ENCODE measurements around the gene NUAK1.

NUAK1 gene

DNA sequence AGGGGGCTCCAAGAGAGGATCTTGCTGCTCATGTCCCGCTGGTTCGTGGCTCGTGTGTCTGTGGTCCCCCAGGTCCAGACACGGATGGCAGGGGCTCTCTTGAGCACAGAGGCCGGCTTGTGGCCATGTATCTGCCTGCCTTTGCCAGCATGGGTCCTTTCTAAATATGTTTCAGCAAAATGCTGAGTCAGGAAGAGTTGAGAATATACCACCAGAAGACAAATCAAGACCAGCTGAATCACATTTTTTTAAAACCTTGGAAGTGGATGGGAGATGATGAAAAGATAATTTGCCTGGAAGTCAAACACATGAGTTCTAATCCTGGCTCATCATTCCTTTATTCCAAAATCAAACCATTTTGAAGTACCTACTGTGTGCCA lies 58.0 kb downstream of the NUAK1 start:
- no peak for DNase-seq

DNA sequence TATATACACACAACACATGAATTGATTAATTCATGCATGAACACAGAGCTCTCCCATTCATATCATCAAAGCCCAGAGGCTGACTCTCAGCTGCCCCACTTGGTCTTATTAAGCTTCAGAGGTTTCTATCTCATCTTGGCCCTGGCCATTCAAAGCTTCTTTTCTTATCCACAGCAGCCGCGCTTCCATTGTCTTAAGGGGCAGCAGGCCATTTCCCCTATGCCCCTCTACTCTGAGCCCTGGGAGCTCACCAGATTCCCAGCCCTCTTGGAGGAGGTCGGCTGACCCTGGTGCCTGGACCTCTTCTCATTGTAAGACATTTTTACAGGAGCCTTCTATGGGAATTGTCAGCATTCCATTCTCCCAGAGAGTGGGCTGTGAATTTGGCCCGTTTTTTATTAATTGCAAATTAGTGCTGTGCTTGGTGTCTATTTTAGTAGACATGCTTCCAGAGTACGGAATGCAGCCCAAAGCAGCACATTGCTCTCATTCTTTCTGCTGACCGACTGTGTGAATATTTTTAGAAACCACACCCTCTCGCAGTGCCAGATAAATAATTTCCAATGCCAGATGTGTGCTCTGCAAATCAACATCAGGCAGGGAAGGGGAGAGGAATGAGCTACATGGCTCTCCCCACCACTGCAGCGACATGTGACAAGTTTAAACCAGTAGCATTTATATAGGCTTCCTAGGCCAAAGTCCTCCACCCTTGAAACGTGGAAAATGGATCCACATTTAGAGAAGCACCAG lies 58.5 kb downstream of the NUAK1 start:
- DNase-seq = no peak

DNA sequence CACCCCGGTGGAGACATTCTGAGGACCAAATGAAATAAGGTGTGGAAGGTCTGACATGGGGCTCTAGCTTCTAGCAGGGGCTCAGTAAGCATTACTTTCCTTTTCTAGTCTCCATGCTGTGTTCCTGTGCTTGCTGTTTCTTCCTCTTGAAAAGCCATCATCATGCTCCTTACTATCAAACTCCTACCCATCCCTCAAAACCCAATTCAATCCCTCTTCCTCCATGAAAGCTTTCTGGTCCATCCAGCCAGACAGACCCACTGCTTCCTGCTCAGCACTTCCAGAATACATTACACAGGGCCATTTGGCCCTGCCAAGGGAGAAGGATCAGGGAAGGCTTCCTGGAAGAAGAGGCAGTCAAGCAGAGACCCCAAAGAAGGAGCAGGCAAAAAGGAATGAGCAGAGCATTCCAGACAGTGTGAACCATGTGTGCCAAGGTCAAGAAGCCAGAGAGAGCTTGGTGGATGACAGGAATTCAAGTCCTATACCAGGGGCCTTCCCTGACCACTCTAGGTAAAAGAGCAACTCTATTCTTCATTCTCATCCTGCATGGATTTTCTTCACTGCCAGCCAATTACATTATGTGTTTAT lies 59.5 kb downstream of the NUAK1 start:
- no peak for DNase-seq

DNA sequence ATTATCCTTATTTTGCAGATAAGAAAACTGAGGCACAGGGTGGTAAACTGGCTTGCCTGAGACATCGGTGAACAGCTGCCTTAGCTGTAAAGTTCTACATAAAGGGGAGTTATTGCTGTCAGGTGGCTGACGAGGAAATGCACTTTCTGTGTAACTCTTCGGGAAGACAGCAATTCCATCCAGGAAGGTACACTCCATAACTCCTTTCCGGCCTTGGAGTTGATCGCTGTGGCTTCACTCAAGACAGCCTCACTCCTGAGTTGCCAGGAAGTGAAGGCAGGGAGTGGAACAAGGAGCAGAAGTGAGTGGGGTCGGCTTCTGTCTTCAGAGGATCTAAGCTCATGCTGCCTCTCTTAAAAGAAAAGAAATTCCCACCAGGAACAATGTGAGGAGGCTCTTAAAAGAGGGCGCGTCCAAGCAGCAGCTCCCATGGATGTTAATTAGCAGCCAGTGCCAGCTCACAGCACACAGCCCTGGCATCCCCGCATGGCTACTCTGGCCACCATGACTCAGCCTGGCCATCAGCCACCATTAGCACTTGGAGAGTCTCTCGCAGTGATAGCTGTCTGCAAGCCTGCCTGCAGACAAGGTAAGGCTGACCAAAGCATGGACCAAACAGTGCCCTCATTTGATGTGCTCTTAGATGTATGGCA lies 60.3 kb downstream of the NUAK1 start:
- no peak for DNase-seq

DNA sequence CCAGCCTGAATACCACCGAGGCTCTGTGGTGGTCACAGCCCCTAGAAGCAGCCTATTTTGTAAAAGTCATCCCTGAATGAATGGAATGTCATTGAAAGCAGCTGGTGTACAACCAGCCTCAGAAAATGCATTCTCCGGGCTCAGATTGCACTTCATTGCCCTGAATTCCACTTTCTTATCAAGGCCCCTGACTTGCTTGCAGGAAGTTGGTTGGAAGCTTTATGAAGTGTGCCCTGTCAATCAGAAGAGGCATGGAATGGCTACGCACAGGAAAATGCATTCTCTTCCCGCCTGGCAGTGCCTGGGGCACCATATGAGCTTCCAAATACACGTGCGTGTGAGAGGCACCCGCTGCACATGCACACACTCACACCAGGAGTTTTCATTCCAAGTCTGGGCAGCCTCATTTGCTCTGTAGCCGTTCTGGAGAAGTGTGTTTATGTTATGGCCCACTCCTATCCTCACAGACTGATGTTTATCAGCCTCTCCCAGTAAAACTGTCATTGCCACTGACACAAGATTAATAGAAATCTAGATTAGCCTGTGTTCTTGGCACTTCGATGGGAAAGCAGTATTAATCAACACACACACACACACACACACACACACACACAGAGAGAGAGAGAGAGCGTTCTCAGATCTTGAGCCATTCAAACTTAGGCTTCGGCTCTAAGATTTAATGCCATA lies 63.9 kb downstream of the NUAK1 start:
- DNase-seq = no peak

DNA sequence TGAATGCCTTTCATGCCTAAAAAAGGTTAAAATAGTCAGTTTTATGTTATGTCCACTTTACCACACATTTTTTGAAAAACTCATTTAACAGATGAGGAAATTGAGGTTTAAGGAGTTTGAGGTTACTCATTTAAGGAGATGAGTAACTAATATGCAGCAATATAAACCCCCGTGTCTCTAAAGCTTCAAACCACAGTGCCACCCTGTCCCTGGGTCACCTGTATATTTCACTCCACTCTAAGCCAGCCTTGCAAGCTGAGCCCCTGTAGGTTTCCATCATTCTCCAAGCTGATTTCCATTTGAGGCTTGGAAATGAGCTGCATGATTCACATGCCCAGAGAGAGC lies 64.4 kb downstream of the NUAK1 start:
- no peak for DNase-seq

DNA sequence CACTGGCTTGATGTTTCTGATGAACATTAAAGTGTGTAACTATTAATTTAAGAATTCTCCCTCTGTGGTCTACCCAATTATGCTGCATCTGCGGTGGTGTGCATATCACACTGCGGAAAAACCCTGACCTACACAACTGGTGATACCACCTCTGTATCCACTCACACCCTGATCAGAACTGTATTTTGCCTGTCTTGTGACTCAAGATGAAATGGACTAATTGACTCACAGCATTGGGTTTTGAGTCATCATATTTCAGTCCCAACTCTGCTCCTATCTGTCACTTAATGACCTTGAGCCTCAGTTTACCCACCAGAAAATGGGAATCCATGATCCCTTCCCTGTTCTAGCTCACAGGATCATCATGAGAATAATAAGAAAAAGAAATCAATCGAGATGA lies 65.6 kb downstream of the NUAK1 start:
- DNase-seq = peak in 1 of 5 experiments; percentile 51

DNA sequence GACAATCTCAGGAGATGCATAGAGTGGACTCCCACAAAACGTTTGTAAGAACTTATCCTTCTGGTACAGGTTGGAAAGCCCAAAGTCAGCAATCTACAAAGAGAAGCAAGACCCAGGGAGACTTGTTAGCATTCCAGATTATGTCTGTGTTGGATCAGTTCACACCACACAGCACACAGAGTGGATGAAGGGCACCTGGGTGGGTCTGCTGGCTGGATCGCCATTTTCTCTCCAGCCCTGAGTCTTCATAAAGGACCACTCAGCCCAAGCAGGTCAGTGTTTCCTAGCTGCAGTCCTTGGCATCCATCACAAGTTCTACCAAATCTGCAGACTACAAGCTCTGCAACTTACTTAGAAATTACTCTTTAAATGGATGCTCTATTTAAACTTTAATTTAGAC lies 66.0 kb downstream of the NUAK1 start:
- no peak for DNase-seq

DNA sequence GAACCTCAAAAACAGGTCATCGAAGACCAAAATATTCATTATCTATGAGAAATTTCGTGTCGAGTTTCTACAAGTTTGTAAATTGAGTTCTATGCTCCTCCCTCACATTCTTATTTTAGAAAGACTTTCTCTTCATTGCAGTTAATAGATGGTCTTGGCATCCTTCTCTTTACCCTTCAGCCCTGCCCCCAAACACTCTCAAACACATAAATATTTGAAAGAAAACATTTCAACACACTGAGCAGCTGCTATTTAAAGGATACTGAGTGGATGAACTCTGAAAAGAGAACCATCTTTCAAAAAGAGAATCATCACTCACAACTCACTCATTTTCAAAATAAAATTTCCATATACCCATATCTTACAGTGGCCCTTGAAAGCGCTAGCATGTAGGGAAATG lies 67.1 kb downstream of the NUAK1 start:
- DNase-seq = no peak

DNA sequence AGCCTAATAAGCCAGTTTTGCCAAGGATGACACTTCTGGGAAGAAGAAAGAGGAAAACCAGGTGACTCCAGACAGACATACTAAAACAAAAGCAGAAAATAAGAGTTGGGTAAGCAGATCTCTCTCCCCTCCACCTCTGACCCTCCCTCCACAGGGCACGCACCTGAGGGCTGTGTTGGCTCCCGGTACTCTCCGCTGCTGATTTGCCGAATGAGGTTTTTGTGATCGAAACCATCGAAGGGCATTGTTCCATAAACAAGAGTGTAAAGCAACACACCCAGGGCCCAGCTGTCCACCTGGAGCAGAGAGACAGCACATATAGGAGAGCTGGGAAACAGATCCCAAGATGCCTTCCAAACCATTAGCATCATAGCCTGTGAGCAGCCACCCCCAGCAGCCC lies 68.1 kb downstream of the NUAK1 start:
- no peak for DNase-seq

DNA sequence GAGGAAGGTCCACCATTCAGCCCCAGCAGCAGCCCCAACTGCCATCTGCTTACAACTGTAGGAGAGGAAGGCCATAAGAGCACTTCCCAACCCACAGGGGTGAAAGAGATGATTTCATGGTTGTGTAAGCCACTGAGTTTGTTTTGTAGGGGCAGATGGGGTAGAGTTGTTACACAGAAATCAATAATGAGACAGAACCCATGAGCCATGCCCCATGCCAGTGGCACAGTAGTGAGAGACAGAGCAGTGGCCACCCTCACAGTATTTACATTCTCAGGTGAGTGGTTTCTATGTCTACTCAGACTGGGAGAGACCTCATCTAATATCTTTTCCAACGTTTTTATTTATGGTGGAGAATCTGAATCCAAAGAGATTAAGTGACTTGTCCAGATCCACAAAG lies 68.6 kb downstream of the NUAK1 start:
- DNase-seq = no peak

DNA sequence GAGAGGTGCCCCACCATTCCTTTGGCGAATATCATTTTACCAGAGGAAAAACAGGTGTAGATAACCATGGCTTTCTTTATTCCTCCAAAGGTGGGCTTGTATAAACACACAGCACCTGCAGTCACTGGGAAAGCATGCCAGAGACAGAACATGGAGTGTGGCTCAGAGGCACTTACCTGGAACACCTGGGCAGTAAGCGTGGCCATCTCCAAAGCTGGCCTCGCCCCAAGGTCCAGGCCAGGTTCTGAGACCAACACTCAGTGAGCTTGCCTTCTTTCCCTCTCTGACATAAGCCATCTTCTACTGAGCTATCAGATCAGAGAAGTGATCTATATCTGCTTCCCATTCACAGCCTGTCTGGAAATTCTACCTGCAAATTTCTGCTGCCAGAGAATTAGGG lies 70.5 kb downstream of the NUAK1 start:
- no peak for DNase-seq

DNA sequence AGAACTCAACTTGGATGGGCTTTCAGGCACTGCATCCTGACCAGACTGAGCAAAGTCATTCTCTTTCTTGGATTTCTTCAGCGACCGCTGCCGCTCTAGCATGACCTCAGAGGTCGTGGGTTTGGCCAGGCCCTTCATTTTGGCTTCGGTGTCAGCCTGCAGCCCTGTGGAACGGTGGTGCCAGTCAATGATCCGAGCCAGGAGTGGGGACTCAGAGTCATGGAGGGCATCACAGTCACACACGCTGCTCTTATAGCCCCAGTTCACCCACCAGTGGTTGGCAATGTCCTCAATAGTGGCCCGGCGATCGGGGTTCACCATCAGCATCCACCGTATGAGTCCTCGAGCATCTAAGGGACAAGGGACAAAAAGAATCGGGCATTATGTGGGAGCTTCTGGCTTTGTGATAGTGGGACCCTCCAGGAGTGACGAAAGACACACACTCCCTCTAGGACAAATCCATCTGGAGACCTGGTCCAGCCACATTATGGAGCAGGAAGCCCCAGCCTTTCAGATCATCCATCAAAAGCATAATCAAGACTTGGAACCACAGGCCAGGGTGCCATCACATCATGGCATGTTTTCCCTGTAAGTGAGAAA lies 71.0 kb downstream of the NUAK1 start:
- DNase-seq = no peak

DNA sequence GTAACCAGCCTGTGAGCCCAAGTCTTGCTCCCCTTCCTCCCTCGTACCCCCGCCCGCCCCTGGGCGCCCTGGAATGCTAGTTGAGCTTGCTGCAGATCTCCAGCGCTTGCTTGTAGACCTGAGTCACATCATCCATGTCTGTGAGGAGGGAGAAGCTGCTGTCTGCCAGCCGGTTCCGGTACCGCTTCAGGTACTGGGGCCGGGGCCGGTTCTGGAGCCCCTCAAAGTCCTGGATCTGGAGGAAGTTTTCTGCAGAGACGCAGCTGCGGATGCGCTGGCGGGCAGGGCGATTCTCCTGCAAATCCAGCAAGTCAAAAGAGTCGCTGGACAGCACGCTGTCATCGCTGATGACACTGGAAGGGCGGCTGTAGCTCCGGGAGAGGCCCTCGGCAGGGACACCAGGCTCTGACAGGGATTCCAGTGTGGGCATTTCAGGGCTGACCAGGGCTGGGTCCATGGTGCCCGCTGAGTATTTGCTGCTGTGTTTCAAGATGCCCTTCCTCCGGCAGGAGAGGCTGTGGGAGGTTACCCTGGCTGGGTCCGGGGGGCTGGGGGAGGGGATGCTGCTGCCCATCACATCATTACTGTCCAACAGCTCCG lies 71.9 kb downstream of the NUAK1 start:
- no peak for DNase-seq

DNA sequence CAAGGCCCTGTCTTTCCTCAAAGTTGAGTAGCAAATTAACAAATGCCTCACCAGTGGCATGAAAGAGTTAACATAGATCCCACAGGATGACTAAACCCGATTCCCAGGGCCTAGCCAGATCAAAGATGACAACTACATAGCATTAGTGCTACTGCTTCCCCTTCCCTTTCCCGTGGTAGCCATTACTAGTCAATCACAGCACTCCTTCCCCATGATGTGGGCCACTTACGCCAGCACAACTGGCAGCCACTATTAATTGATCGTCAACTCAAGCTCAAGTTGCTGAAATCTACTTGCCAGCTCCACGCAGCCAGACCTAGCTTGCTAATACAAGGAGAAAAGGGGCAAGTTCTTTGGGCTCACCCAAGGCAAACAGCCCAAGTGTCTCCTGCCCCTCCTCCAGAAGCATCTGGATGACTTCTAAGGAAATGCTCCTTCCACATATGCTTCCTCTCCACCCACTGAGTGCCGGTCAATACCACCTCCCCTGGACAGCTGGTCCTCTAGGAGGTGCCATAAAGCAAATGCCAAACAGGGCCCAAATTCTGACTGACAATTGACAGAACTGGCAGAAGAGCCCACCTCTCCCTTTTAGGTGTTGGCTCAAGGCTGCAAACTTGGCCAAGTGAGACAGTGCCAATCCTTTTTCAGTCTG lies 72.6 kb downstream of the NUAK1 start:
- DNase-seq = no peak

DNA sequence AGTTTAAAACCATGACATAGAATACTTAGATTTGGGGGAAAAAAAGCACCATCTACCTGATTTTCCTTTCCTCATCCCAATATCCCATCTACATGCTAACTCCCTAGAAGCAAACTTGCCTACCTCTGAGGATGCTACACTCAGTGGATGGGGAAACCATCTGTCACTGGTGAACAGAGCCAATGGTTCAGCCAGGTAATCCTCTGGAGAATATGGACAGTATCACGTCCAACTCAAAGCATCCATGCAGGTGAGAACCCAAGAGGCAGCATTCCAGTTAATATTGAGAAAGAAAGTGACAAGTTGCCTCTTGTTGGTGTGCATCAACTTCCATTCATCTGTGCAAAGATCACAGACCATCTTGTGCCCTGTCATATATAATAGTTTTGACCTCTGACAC lies 73.2 kb downstream of the NUAK1 start:
- DNase-seq = no peak

DNA sequence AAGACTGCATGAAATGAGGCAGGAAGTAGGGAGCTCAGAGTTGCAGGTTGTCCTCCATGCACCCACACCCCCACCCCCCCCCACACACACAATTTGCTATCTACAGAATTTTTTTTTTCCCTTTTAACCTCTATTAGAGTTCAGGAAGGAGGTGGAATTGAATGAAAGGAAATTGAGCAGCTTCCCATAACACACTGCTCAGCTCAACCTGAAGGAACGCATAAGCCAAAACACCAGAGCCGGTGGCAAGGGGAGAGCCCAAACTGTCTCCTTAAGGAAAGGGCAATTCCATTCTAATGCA lies 74.1 kb downstream of the NUAK1 start:
- no peak for DNase-seq

DNA sequence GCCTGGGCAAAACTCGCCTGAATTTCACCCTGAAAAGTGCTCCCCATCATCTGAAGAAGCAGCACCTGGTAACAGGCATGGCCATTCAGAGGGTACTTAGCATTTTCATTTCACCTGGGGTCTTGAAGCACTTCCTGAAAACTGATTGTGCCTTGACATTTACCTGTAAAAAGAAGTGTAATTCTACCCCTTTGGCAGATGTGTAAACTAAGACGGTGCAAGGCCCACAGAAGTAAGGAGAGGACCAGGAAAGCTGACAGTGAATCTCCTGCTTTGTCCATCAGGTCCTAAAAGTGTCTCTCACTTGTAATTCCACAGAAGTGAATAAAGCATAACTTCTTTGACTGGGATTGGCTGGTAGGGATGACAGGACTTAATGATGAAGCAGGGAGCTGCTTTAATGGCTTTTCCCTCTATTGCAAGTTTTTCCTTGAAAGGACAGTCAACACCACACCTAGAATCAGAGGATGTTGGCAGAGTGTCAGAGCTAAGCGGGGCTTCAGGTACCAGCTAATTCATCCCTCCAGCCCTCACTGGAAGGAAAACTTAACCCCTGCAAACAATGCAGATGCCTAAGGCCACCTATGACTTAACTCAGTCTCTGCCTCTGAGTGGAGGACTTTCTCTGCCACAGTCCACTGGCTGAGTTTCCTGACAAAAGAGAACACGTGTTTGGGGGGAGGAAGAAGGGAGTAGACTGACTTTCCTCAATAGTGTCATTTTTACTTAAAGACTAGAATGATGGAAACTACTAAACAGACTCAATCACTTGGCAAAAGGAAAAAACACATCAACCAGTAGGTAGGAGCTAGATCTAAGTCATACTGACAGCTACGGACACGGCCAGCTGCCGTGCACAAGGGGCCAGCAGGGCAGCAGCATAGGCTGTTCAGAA lies 74.7 kb downstream of the NUAK1 start:
- DNase-seq = no peak

DNA sequence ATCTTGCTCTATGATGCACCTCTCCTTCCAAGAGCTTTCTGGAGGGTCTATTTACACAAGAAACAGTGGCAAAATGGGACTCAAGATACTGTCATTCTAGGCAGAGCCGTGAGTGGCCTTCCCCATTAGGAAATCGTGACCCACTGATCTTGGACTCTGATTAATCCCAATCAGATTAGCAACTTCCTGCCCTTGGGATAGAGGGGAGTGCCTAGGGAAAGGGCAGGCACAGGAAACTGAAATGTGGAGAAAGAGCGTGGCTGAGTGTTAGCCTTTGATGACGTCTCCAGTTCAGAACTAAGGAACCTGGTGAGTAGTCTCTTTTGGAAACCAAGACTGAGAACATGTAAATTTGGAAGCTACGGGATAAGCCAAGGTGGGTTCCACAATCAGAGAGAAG lies 76.1 kb downstream of the NUAK1 start:
- DNase-seq = no peak

DNA sequence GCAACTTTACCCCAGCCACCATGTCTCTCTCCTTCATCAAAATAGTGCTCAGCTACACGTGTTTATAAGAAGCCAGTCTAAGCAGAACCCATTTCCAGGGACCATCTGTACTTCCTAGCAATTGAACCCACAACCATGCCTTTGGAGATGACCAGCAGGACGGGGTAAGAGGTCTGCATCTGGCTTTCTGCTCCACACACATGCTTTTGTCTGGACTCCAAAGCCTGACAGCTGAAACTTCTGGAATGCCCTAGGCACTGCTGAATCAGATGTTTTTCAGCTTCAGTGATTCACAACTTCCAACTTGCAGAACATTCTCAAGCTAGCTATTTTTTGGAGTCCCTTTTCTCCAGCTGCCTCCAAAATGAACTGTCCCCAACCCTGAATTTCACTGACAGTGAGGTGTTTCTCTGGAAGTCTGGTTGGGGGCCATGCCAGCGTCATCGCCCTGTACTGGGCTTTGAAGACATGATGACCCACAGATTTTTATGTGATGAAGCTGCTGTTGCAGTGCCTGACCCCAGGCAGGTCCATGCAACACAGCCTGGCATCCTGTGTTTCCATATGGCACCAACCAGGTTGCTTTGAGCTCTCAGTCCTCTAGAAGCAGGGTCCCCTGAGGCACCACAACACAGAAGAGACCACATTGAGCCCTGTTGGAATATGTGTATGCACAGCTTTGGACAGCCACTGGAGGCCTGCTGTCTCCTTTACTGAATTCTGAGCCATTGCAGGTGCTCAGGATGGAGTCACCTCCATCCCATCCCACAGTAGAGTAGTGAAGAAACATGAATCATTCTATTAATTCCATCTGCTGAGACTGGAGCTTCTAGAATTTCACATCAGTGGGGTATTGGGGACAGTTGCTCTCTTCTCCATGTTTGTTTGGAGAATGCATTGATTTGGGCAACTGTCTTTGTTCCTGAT lies 80.2 kb downstream of the NUAK1 start:
- no peak for DNase-seq

DNA sequence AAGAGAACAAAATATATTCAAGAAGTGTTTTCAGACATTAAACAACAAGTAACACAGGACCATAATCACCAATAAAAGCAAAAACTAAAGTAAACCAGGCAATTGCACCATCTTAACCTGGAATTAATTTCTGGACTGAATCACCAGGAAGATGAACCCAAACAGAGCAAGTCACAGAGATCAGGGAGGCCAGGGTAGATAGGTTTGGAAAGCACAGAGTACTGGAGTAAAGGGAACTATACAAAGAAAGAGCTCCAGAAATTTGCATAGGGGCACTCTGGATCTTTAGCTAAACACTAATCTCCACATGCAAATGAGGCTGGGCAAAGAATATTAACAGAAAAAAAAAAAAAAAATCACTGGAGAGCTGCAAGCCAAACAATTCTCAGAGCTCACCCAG lies 84.7 kb downstream of the NUAK1 start:
- DNase-seq = no peak
